ENCODE measurements around the gene TMEM165. TPM values are rescaled to one million over a fixed set of nuclear protein-coding genes. Genes with fewer than 3 reads are reported as not detected.
A peak's percentile ranks its signal among the peaks of the same experiment; 100 is the strongest.

TMEM165 gene
- total and polyA plus RNA-seq, 2 donors (not counting 3 experiments of a cell fraction or from before 2014, with no cell fraction given), result 144 to 177 TPM

DNA sequence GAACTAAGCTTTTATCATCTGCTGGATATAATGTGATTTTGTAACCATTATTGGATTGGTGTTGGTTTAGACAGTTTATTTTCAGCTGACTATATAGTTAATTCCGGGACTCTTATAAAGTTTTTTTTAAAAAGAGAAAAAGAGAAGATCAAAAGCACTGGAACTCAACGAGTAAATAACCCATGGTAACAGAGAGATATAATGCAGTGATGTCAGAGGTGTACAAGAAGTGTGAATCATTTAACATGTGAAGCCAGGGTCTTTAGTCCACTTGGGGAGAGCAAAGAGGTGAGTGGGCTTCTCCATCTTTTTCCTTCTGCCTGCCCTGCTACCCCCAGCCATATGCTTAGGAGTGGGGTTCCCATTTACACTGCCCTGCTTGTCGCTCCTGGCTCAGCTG lies 3.2 kb downstream of the TMEM165 start:
- peak overlapping the region; percentile 99 for H3K4me2 ChIP-seq (ENCODE audit: insufficient read depth, low read length)
- H3K4me3 ChIP-seq (replicated peaks in 1 of 3; ENCODE audit: insufficient read depth in 1 of 3, low read depth in 1 of 3, low read length in 3 of 3), result peak overlapping the region in 2 of 3 experiments; percentile 18 to 98
- peaks cover 19% of the 10 kb centered on the region for H3K4me1 ChIP-seq (ENCODE audit: control insufficient read depth, extremely low read depth, insufficient read depth, low read length)
- no TSS peak for BruUV-seq (replicated peaks)
- H3K9ac ChIP-seq (replicated peaks; ENCODE audit: extremely low read depth, insufficient read depth, low read length), result peak overlapping the region; percentile 94
- H3K27me3 ChIP-seq (ENCODE audit: control insufficient read depth in 2 of 2, insufficient read depth in 2 of 2, low read length in 2 of 2), result no peaks in the 10 kb centered on the region
- H2AFZ ChIP-seq (ENCODE audit: low read depth, low read length), result no peak overlapping the region
- no peak for FAIRE-seq
- no peaks in the 10 kb centered on the region for H3K9me3 ChIP-seq (replicated peaks; ENCODE audit: control insufficient read depth, insufficient read depth, low read length)
- ChIA-PET POLR2A (no interaction called here), CTCF (interaction anchor here (0.6 to 2.4 kb wide), 5 partner anchors 10 to 736 kb away, joined by 3 to 14 read pairs (median 4); partner anchors contain the start of gene SRD5A3)
- H4K20me1 ChIP-seq (replicated peaks; ENCODE audit: control insufficient read depth, extremely low read depth, insufficient read depth, low read length), result peaks cover 18% of the 10 kb centered on the region
- TF ChIP-seq POLR2A (IDR thresholded peaks at IDR 0.05; ENCODE audit: low read depth, low read length) (no peak), EZH2 (IDR thresholded peaks at IDR 0.05; ENCODE audit: borderline replicate concordance, low read depth, low read length, severe bottlenecking) (no peak), JUN (IDR thresholded peaks at IDR 0.05; ENCODE audit: borderline replicate concordance, insufficient read depth, insufficient read length, low read depth) (no peak), MYC (IDR thresholded peaks at IDR 0.05; ENCODE audit: low read depth, low read length) (no peak), GATA2 (IDR thresholded peaks at IDR 0.05; ENCODE audit: insufficient read depth, insufficient read length, low read depth, low read length) (no peak), POLR2AphosphoS5 (IDR thresholded peaks at IDR 0.05; ENCODE audit: insufficient read depth, low read depth, low read length) (no peak), CTCF (IDR thresholded peaks at IDR 0.05; ENCODE audit: extremely low read depth in 1 of 2, insufficient read depth in 1 of 2, low read depth in 1 of 2, low read length in 2 of 2) (no peak), FOS (IDR thresholded peaks at IDR 0.05; ENCODE audit: borderline replicate concordance, insufficient read depth, low read length) (no peak)
- TF ChIP-seq, protein P1, sequence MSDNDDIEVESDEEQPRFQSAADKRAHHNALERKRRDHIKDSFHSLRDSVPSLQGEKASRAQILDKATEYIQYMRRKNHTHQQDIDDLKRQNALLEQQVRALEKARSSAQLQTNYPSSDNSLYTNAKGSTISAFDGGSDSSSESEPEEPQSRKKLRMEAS (IDR thresholded peaks at IDR 0.05; ENCODE audit: insufficient read depth, insufficient read length), result no peak
- peak; percentile 11 for DNase-seq (ENCODE audit: low read depth, low spot score)
- dilution Hi-C loops (cut with MboI; ENCODE audit: extremely low pct_ligation_motif_present, low sequenced_read_pairs) (no loop called here), intact Hi-C loops (cut with micrococcal nuclease) (loop anchor here (1.0 to 5.0 kb wide), 5 partner anchors 37 to 428 kb away; no protein-coding TSS in a partner anchor)
- H3K36me3 ChIP-seq (ENCODE audit: control insufficient read depth in 2 of 2, extremely low read depth in 1 of 2, insufficient read depth in 2 of 2, low read length in 2 of 2), result peaks cover 2 to 17% of the 10 kb centered on the region in 2 experiments
- H3K79me2 ChIP-seq (ENCODE audit: control insufficient read depth, insufficient read depth, low read length), result peaks cover 73% of the 10 kb centered on the region
- H3K27ac ChIP-seq (ENCODE audit: insufficient read depth, low read depth, low read length), result no peak overlapping the region
- H3K9me1 ChIP-seq (replicated peaks; ENCODE audit: control insufficient read depth, extremely low read depth, insufficient read depth, low read length), result no peaks in the 10 kb centered on the region

All from endothelial cell of umbilical vein (primary cell).